OCI-LY1 (cell line): Measurements from ENCODE around the gene INPP5A.

ENCODE experiments used
- EZH2 ChIP-seq: fragments of 200-600 bp; sonication (generic), shearing (Covaris generic); IDR thresholded peaks from 2 replicates; pipeline ENCODE4 v1.8.0; 2017; ENCODE audit warnings: borderline replicate concordance, mixed run types, mild to moderate bottlenecking, antibody characterized with exemption, low read length, moderate library complexity, mixed read lengths
- TF ChIP-seq, protein P1 (sequence below): fragments of 200-600 bp; sonication (generic), shearing (Covaris generic); IDR thresholded peaks from 2 replicates; pipeline ENCODE4 v1.5.1; 2017; ENCODE audit warnings: mild to moderate bottlenecking, antibody characterized with exemption, low read length, moderate library complexity, mixed read lengths

DNA sequence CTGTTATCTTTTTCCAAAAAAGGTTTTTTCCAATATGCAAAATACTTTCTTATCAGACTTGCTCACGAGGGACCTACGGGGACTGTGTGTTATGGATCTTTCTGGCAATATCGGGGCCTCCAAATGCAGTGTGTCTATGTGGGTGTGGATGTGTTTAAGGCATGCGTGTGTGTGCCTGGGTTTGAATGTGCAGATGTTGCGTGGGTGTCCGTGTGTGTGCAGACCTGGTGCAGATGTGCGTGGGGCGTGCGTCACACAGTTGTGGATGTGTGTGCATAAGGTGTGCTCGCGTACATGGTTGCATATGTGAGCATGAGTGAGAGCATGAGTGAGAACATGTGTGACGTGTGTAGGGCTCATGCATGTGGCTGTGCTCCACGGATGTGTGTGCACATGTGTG, 228.7 kb downstream of the INPP5A start:
- TF ChIP-seq, protein P1, sequence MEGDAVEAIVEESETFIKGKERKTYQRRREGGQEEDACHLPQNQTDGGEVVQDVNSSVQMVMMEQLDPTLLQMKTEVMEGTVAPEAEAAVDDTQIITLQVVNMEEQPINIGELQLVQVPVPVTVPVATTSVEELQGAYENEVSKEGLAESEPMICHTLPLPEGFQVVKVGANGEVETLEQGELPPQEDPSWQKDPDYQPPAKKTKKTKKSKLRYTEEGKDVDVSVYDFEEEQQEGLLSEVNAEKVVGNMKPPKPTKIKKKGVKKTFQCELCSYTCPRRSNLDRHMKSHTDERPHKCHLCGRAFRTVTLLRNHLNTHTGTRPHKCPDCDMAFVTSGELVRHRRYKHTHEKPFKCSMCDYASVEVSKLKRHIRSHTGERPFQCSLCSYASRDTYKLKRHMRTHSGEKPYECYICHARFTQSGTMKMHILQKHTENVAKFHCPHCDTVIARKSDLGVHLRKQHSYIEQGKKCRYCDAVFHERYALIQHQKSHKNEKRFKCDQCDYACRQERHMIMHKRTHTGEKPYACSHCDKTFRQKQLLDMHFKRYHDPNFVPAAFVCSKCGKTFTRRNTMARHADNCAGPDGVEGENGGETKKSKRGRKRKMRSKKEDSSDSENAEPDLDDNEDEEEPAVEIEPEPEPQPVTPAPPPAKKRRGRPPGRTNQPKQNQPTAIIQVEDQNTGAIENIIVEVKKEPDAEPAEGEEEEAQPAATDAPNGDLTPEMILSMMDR, result no peak
- no peak for TF ChIP-seq EZH2
